ENCODE measurements around the gene RPH3AL.

- TF ChIP-seq EP300 (IDR thresholded peaks at IDR 0.05) (no peak), CTCF (IDR thresholded peaks at IDR 0.05) (no peak)
These were observed 134.0 kb downstream of the RPH3AL start for GRCh38 chr17:218432-219110.

Data from ovary (tissue), 3 donors.